HepG2 (cell line): ENCODE measurements around the gene SEPHS2. TPM values are rescaled to one million over a fixed set of nuclear protein-coding genes. Genes with fewer than 3 reads are reported as not detected.

Source experiments
- ATAD3A ChIP-seq: sonication (generic); formaldehyde crosslinking; IDR thresholded peaks from 2 replicates; pipeline ENCODE4 v1.4.0; 2020; ENCODE audit warnings: missing genetic modification reagents
- FIP1L1 ChIP-seq: fragments of 200-400 bp; formaldehyde crosslinking; IDR thresholded peaks from 2 replicates; pipeline ENCODE4 v1.6.1; 2018; ENCODE audit warnings: low read depth, mild to moderate bottlenecking, low read length, moderate library complexity, borderline replicate concordance; ENCODE audit not compliant: insufficient read depth
- NFKBIZ ChIP-seq: IDR thresholded peaks from 2 replicates; pipeline ENCODE4 v1.6.1; 2018; ENCODE audit warnings: missing genetic modification reagents, missing compliant biosample characterization
- PAWR ChIP-seq: sonication (generic); formaldehyde crosslinking; IDR thresholded peaks from 2 replicates; pipeline ENCODE4 v1.4.0; 2020; ENCODE audit warnings: missing genetic modification reagents, mild to moderate bottlenecking, borderline replicate concordance
- RARG ChIP-seq: sonication (generic); formaldehyde crosslinking; IDR thresholded peaks from 2 replicates; pipeline ENCODE4 v1.4.0; 2020; ENCODE audit warnings: low read depth, mild to moderate bottlenecking, missing genetic modification reagents
- SALL2 ChIP-seq: sonication (generic); formaldehyde crosslinking; IDR thresholded peaks from 2 replicates; pipeline ENCODE4 v1.8.1; 2023; ENCODE audit warnings: mild to moderate bottlenecking, missing genetic modification reagents, inconsistent platforms
- SRY ChIP-seq: sonication (generic); formaldehyde crosslinking; IDR thresholded peaks from 2 replicates; pipeline ENCODE4 v1.8.0; 2022; ENCODE audit warnings: mild to moderate bottlenecking, missing genetic modification reagents
- TSC22D2 ChIP-seq: sonication (generic); formaldehyde crosslinking; IDR thresholded peaks from 2 replicates; pipeline ENCODE4 v1.5.1; 2020; ENCODE audit warnings: missing genetic modification reagents, mild to moderate bottlenecking, borderline replicate concordance
- ZNF121 ChIP-seq: sonication (generic); formaldehyde crosslinking; IDR thresholded peaks from 2 replicates; pipeline ENCODE4 v1.5.0; 2020; ENCODE audit warnings: mild to moderate bottlenecking, missing genetic modification reagents
- ZNF326 ChIP-seq: sonication (generic); formaldehyde crosslinking; IDR thresholded peaks from 2 replicates; pipeline ENCODE4 v1.4.0; 2020; ENCODE audit warnings: missing genetic modification reagents, borderline replicate concordance
- ZNF354B ChIP-seq: sonication (generic); formaldehyde crosslinking; IDR thresholded peaks from 2 replicates; pipeline ENCODE4 v1.8.0; 2022; ENCODE audit warnings: mild to moderate bottlenecking, missing genetic modification reagents
- ZNF558 ChIP-seq: sonication (generic); formaldehyde crosslinking; IDR thresholded peaks from 2 replicates; pipeline ENCODE4 v1.9.0; 2022; ENCODE audit warnings: mild to moderate bottlenecking, missing genetic modification reagents, borderline replicate concordance
- ZSCAN20 ChIP-seq: sonication (generic); formaldehyde crosslinking; IDR thresholded peaks from 2 replicates; pipeline ENCODE4 v1.4.0; 2020; ENCODE audit warnings: missing genetic modification reagents, mild to moderate bottlenecking, borderline replicate concordance
- polyA plus RNA-seq, 8 experiments: library from polyadenylated mRNA; depleted of rRNA in 3 of 8; stranded (reverse) in 7 of 8; unstranded in 1 of 8; fragments of >200 nt; fragmentation: Illumina TruSeq in 4 of 8; extraction: Trizol in 4 of 8; gene quantifications; 2 replicates each; pipeline versions ENCODE4 v1.2.1 to v1.2.3, GENCODE V29; 2011 to 2016; ENCODE audit warnings: low read depth in 4 of 8, missing spikeins in 1 of 8, mixed read lengths in 1 of 8; ENCODE audit not compliant: insufficient read depth in 1 of 8
- total RNA-seq, 5 experiments: library from RNA; depleted of rRNA; stranded (reverse); fragments of >200 nt; fragmentation: Illumina TruSeq; extraction: Trizol; gene quantifications; 2 replicates each; pipeline ENCODE4 v1.2.3, GENCODE V29; 2016; ENCODE audit warnings: low read depth in 1 of 5
- TF ChIP-seq, protein P1 (sequence below): sonication (generic); formaldehyde crosslinking; IDR thresholded peaks from 2 replicates; pipeline ENCODE4 v1.5.1; 2020; ENCODE audit warnings: mild to moderate bottlenecking, missing genetic modification reagents
- TF ChIP-seq, protein P2 (sequence below): sonication (generic); formaldehyde crosslinking; IDR thresholded peaks from 2 replicates; pipeline ENCODE4 v1.5.1; 2020; ENCODE audit warnings: mild to moderate bottlenecking, missing genetic modification reagents, borderline replicate concordance
- TF ChIP-seq, protein P3 (sequence below): sonication (generic); formaldehyde crosslinking; IDR thresholded peaks from 2 replicates; pipeline ENCODE4 v1.5.0; 2020; ENCODE audit warnings: missing genetic modification reagents, mild to moderate bottlenecking, borderline replicate concordance
- TF ChIP-seq, protein P4 (sequence below): sonication (generic); formaldehyde crosslinking; IDR thresholded peaks from 2 replicates; pipeline ENCODE4 v1.8.0; 2022; ENCODE audit warnings: missing genetic modification reagents, mild to moderate bottlenecking, moderate library complexity, borderline replicate concordance

Gene SEPHS2
- total and polyA plus RNA-seq, 2 of the 13 experiments (the other 11 are each of a cell fraction or from before 2014, with no cell fraction given): 20.7 to 127 TPM

DNA sequence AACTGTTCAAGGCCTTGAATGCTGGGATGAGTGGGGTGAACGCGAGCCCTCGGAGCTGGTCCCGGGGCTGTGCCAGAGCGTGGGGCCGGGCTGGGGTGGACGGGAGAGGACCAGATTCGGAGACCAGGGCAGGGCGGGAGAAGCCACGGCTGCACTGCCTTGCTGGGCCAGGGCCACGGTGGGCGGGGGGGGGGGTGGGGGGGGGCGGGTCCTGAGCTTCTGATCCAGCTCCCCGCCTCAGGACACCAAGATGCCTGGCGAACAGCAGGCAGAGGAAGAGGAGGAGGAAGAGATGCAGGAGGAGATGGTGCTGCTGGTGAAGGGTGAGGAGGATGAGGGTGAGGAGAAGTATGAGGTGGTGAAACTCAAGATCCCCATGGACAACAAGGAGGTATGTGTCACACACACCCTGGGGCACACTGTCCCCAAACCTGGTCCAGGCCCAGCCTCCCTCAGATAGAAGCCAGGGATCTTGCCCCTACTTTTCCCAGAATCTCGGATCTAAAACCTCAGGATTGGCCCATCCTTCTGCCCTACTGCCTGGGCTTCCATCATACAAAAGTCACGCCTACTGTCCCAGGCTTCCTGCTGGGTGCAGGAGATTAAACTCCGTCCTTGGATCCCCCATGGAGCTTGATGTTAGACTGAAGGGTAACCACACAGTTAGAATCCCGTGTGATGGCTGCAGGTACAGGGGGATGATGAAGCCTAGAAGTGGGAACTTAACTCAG is 37.7 kb downstream of the SEPHS2 start (continued):
- no peak for TF ChIP-seq ZSCAN20
- TF ChIP-seq, protein P1, sequence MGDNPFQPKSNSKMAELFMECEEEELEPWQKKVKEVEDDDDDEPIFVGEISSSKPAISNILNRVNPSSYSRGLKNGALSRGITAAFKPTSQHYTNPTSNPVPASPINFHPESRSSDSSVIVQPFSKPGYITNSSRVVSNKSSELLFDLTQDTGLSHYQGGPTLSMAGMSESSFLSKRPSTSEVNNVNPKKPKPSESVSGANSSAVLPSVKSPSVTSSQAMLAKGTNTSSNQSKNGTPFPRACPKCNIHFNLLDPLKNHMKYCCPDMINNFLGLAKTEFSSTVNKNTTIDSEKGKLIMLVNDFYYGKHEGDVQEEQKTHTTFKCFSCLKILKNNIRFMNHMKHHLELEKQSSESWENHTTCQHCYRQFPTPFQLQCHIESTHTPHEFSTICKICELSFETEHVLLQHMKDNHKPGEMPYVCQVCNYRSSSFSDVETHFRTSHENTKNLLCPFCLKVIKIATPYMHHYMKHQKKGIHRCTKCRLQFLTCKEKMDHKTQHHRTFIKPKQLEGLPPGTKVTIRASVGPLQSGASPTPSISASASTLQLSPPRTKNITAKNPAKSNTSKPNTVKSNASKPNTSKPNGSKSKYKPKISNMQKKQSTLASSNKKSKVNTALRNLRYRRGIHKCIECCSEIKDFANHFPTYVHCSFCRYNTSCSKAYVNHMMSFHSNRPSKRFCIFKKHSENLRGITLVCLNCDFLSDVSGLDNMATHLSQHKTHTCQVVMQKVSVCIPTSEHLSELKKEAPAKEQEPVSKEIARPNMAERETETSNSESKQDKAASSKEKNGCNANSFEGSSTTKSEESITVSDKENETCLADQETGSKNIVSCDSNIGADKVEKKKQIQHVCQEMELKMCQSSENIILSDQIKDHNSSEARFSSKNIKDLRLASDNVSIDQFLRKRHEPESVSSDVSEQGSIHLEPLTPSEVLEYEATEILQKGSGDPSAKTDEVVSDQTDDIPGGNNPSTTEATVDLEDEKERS (CRISPR knock-in tag): 0 out of 2 replicates have a peak, but pooled peaks have one; percentile 31
- TF ChIP-seq, protein P2, sequence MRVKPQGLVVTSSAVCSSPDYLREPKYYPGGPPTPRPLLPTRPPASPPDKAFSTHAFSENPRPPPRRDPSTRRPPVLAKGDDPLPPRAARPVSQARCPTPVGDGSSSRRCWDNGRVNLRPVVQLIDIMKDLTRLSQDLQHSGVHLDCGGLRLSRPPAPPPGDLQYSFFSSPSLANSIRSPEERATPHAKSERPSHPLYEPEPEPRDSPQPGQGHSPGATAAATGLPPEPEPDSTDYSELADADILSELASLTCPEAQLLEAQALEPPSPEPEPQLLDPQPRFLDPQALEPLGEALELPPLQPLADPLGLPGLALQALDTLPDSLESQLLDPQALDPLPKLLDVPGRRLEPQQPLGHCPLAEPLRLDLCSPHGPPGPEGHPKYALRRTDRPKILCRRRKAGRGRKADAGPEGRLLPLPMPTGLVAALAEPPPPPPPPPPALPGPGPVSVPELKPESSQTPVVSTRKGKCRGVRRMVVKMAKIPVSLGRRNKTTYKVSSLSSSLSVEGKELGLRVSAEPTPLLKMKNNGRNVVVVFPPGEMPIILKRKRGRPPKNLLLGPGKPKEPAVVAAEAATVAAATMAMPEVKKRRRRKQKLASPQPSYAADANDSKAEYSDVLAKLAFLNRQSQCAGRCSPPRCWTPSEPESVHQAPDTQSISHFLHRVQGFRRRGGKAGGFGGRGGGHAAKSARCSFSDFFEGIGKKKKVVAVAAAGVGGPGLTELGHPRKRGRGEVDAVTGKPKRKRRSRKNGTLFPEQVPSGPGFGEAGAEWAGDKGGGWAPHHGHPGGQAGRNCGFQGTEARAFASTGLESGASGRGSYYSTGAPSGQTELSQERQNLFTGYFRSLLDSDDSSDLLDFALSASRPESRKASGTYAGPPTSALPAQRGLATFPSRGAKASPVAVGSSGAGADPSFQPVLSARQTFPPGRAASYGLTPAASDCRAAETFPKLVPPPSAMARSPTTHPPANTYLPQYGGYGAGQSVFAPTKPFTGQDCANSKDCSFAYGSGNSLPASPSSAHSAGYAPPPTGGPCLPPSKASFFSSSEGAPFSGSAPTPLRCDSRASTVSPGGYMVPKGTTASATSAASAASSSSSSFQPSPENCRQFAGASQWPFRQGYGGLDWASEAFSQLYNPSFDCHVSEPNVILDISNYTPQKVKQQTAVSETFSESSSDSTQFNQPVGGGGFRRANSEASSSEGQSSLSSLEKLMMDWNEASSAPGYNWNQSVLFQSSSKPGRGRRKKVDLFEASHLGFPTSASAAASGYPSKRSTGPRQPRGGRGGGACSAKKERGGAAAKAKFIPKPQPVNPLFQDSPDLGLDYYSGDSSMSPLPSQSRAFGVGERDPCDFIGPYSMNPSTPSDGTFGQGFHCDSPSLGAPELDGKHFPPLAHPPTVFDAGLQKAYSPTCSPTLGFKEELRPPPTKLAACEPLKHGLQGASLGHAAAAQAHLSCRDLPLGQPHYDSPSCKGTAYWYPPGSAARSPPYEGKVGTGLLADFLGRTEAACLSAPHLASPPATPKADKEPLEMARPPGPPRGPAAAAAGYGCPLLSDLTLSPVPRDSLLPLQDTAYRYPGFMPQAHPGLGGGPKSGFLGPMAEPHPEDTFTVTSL (CRISPR knock-in tag): no peak
- 0 out of 2 replicates have a peak, but pooled peaks have one; percentile 0 for TF ChIP-seq SRY
- no peak for TF ChIP-seq TSC22D2 (CRISPR knock-in tag)
- TF ChIP-seq NFKBIZ (CRISPR knock-in tag): no peak
- TF ChIP-seq, protein P3, sequence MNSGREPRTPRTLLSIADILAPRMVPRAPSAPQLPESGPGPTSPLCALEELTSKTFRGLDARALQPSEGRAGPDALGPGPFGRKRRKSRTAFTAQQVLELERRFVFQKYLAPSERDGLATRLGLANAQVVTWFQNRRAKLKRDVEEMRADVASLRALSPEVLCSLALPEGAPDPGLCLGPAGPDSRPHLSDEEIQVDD (CRISPR knock-in tag): 0 out of 2 replicates have a peak, but pooled peaks have one; percentile 19
- 0 out of 2 replicates have a peak, but pooled peaks have one; percentile 9 for TF ChIP-seq ZNF354B (CRISPR knock-in tag)
- TF ChIP-seq, protein P4, sequence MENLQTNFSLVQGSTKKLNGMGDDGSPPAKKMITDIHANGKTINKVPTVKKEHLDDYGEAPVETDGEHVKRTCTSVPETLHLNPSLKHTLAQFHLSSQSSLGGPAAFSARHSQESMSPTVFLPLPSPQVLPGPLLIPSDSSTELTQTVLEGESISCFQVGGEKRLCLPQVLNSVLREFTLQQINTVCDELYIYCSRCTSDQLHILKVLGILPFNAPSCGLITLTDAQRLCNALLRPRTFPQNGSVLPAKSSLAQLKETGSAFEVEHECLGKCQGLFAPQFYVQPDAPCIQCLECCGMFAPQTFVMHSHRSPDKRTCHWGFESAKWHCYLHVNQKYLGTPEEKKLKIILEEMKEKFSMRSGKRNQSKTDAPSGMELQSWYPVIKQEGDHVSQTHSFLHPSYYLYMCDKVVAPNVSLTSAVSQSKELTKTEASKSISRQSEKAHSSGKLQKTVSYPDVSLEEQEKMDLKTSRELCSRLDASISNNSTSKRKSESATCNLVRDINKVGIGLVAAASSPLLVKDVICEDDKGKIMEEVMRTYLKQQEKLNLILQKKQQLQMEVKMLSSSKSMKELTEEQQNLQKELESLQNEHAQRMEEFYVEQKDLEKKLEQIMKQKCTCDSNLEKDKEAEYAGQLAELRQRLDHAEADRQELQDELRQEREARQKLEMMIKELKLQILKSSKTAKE (CRISPR knock-in tag): no peak
- no peak for TF ChIP-seq PAWR (CRISPR knock-in tag)
- 0 out of 2 replicates have a peak, but pooled peaks have one; percentile 6 for TF ChIP-seq RARG (CRISPR knock-in tag)
- no peak for TF ChIP-seq FIP1L1
- TF ChIP-seq ZNF326: no peak
- no peak for TF ChIP-seq SALL2
- no peak for TF ChIP-seq ZNF558 (CRISPR knock-in tag)
- TF ChIP-seq ATAD3A (CRISPR knock-in tag): no peak
- TF ChIP-seq ZNF121 (CRISPR knock-in tag): no peak
